Stimulated activated CD4-positive, alpha-beta T cell treated with anti-CD3 and anti-CD28 coated beads, Interleukin-1b, Interleukin-23, amount 100 ng/mL, for 4 hours (primary cell): ENCODE data around the gene PRKACG.
A peak's percentile ranks its signal among the peaks of the same experiment; 100 is the strongest.
"Not testable (repeated sequence)": the region's sequence is repeated elsewhere in the genome, so short reads cannot be mapped to it uniquely, and the experiment has no call there.

Source experiments
- DNase-seq, 2 donors: peaks; one replicate each; pipeline ENCODE4 v3.0.0-alpha.2; 2020; ENCODE audit warnings: low read depth in 2 of 2

The PRKACG gene

GRCh38 chr9:69014013-69014412, at the start of gene PRKACG:
Gene PRKACG (minus strand): TSS chr9:69014113. CDS start chr9:69014092, 21 bp downstream.
- no peak for DNase-seq

- no peak for DNase-seq
Measured at GRCh38 chr9:69062195-69062594, 48.3 kb upstream of the PRKACG start.

GRCh38 chr9:69060766-69061165, 46.9 kb upstream of the PRKACG start:
- no peak for DNase-seq

GRCh38 chr9:69058101-69058500, 44.2 kb upstream of the PRKACG start:
- DNase-seq, result no peak

GRCh38 chr9:69056191-69056815, 42.4 kb upstream of the PRKACG start:
- no peak for DNase-seq

- no peak for DNase-seq
Measured at GRCh38 chr9:69054989-69055388, 41.1 kb upstream of the PRKACG start.

GRCh38 chr9:69050936-69051335, 37.0 kb upstream of the PRKACG start:
- not testable (repeated sequence) for DNase-seq

- no peak for DNase-seq
Measured at GRCh38 chr9:69049094-69049493, 35.2 kb upstream of the PRKACG start.

- no peak for DNase-seq
Measured at GRCh38 chr9:69047371-69047770, 33.5 kb upstream of the PRKACG start.

GRCh38 chr9:69046723-69047122, 32.8 kb upstream of the PRKACG start:
- no peak for DNase-seq

- no peak for DNase-seq
Measured at GRCh38 chr9:69045821-69046220, 31.9 kb upstream of the PRKACG start.

- no peak for DNase-seq
Measured at GRCh38 chr9:69044240-69045219, 30.6 kb upstream of the PRKACG start.

GRCh38 chr9:69040646-69041045, 26.7 kb upstream of the PRKACG start:
- no peak for DNase-seq

GRCh38 chr9:69036799-69037198, 22.9 kb upstream of the PRKACG start:
- DNase-seq, result no peak

- peak in 1 of 2 donors; percentile 5 for DNase-seq
Measured at GRCh38 chr9:69036309-69036708, 22.4 kb upstream of the PRKACG start.

GRCh38 chr9:69035438-69036308, 21.8 kb upstream of the PRKACG start, which contains the start of gene FXN:
Gene FXN (plus strand): TSS chr9:69035752. CDS start chr9:69035783, 31 bp downstream.
- DNase-seq, result peak; percentile 78 to 82

GRCh38 chr9:69034071-69034470, 20.2 kb upstream of the PRKACG start:
- DNase-seq, result no peak

GRCh38 chr9:69030851-69031645, 17.1 kb upstream of the PRKACG start:
- DNase-seq, result no peak

- DNase-seq, result no peak
Measured at GRCh38 chr9:69029535-69029934, 15.6 kb upstream of the PRKACG start.

GRCh38 chr9:69028754-69029153, 14.8 kb upstream of the PRKACG start:
- DNase-seq, result no peak
